GM23338 (cell line): Measurements from ENCODE around the gene DNAJC22. TPM values are rescaled to one million over a fixed set of nuclear protein-coding genes. Genes with fewer than 3 reads are reported as not detected.

Experiments used
- ATAC-seq: fragments of 200-7000 bp; cut with Tn5 transposase; 3 replicates; pipeline ENCODE4 v1.9.1; 2020
- DNase-seq: peaks from one replicate; pipeline ENCODE4 v3.0.0-alpha.2; 2015; ENCODE audit warnings: low spot score
- H2AFZ ChIP-seq: fragments of 200-600 bp; sonication (generic); 2 replicates; pipeline ENCODE4 v1.8.0; 2016; ENCODE audit warnings: antibody characterized with exemption, mild to moderate bottlenecking, moderate library complexity
- H3F3A ChIP-seq: fragments of 200-600 bp; sonication (generic); replicated peaks from 2 replicates; pipeline ENCODE4 v1.8.0; 2017; ENCODE audit warnings: antibody characterized with exemption, mixed run types, low read depth
- H3K27ac ChIP-seq: fragments of 200-600 bp; sonication (generic); 2 replicates; pipeline ENCODE4 v1.6.1; 2016; ENCODE audit warnings: low read depth
- H3K27me3 ChIP-seq: fragments of 200-600 bp; sonication (generic); 2 replicates; pipeline ENCODE4 v1.8.0; 2016; ENCODE audit warnings: mild to moderate bottlenecking, mixed run types, moderate library complexity; ENCODE audit not compliant: insufficient read depth
- H3K36me3 ChIP-seq: fragments of 200-600 bp; sonication (generic); 2 replicates; pipeline ENCODE4 v1.8.0; 2016; ENCODE audit warnings: mild to moderate bottlenecking; ENCODE audit not compliant: insufficient read depth
- H3K4me1 ChIP-seq: fragments of 200-600 bp; sonication (generic); 2 replicates; pipeline ENCODE4 v1.8.0; 2016; ENCODE audit warnings: mild to moderate bottlenecking, moderate library complexity; ENCODE audit not compliant: insufficient read depth
- H3K4me2 ChIP-seq: fragments of 200-600 bp; sonication (generic); 2 replicates; pipeline ENCODE4 v1.7.1; 2017; ENCODE audit warnings: mixed run types
- H3K4me3 ChIP-seq: fragments of 200-600 bp; sonication (generic); 2 replicates; pipeline ENCODE4 v1.6.1; 2016; ENCODE audit warnings: mixed run types
- H3K79me2 ChIP-seq: fragments of 200-600 bp; sonication (generic); replicated peaks from 2 replicates; pipeline ENCODE4 v1.8.0; 2017; ENCODE audit warnings: mild to moderate bottlenecking; ENCODE audit not compliant: insufficient read depth
- H3K9me2 ChIP-seq: fragments of 200-600 bp; sonication (generic); 2 replicates; pipeline ENCODE4 v1.8.0; 2017; ENCODE audit not compliant: insufficient read depth
- H4K20me1 ChIP-seq: fragments of 200-600 bp; sonication (generic); replicated peaks from 2 replicates; pipeline ENCODE4 v1.8.0; 2017; ENCODE audit warnings: mild to moderate bottlenecking; ENCODE audit not compliant: insufficient read depth
- H3K27ac Mint-ChIP-seq: 2 replicates; pipeline ENCODE4 v1.8.0; 2020; ENCODE audit warnings: inconsistent platforms, mild to moderate bottlenecking, moderate library complexity, mixed read lengths
- H3K27me3 Mint-ChIP-seq: 3 replicates; pipeline ENCODE4 v1.8.0; 2022; ENCODE audit warnings: low read depth, mild to moderate bottlenecking, moderate library complexity, mixed read lengths, inconsistent platforms; ENCODE audit not compliant: insufficient read depth, poor library complexity
- H3K36me3 Mint-ChIP-seq: 3 replicates; pipeline ENCODE4 v1.8.0; 2021; ENCODE audit warnings: low read depth, mild to moderate bottlenecking, inconsistent platforms, moderate library complexity, mixed read lengths
- H3K4me1 Mint-ChIP-seq: 3 replicates; pipeline ENCODE4 v1.8.0; 2020; ENCODE audit warnings: mild to moderate bottlenecking, inconsistent platforms, mixed read lengths
- H3K4me3 Mint-ChIP-seq: 3 replicates; pipeline ENCODE4 v1.8.0; 2021; ENCODE audit warnings: moderate library complexity, mild to moderate bottlenecking, inconsistent platforms, mixed read lengths
- H3K9me3 Mint-ChIP-seq: 3 replicates; pipeline ENCODE4 v1.8.0; 2020; ENCODE audit warnings: moderate library complexity, mild to moderate bottlenecking, inconsistent platforms, mixed read lengths
- CREB1 ChIP-seq: fragments of 250-450 bp; sonication (Bioruptor Pico); IDR thresholded peaks from 2 replicates; pipeline ENCODE4 v1.5.0; 2020; ENCODE audit warnings: low read depth, mild to moderate bottlenecking, moderate library complexity
- EZH2 ChIP-seq: fragments of 200-600 bp; sonication (generic); IDR thresholded peaks from one replicate; pipeline ENCODE4 v1.8.0; 2017; ENCODE audit warnings: antibody characterized with exemption, mild to moderate bottlenecking, low read depth; ENCODE audit not compliant: unreplicated experiment
- EZH2phosphoT487 ChIP-seq: fragments of 200-600 bp; sonication (generic); IDR thresholded peaks from one replicate; pipeline ENCODE4 v1.8.1; 2018; ENCODE audit warnings: antibody characterized with exemption; ENCODE audit not compliant: unreplicated experiment
- JUNB ChIP-seq: IDR thresholded peaks from one replicate; pipeline ENCODE4 v1.6.1; 2016; ENCODE audit warnings: antibody characterized with exemption; ENCODE audit not compliant: unreplicated experiment
- NANOG ChIP-seq: IDR thresholded peaks from 2 replicates; pipeline ENCODE4 v1.6.1; 2016; ENCODE audit warnings: antibody characterized with exemption, borderline replicate concordance
- POLR2AphosphoS5 ChIP-seq: IDR thresholded peaks from 2 replicates; pipeline ENCODE4 v1.6.1; 2016; ENCODE audit warnings: antibody characterized with exemption, low read depth
- STAT1 ChIP-seq: IDR thresholded peaks from one replicate; pipeline ENCODE4 v1.6.1; 2016; ENCODE audit warnings: antibody characterized with exemption; ENCODE audit not compliant: unreplicated experiment
- ZNF114 ChIP-seq: fragments of 250-450 bp; sonication (Bioruptor Pico); IDR thresholded peaks from 2 replicates; pipeline ENCODE4 v1.5.0; 2020; ENCODE audit warnings: mild to moderate bottlenecking, moderate library complexity
- ZNF331 ChIP-seq: fragments of 250-450 bp; sonication (Bioruptor Pico); IDR thresholded peaks from 2 replicates; pipeline ENCODE4 v1.5.0; 2020; ENCODE audit warnings: low read depth, mild to moderate bottlenecking, moderate library complexity
- polyA plus RNA-seq: library from polyadenylated mRNA; unstranded; fragments of >200 nt; fragmentation: Nextera tagmentation; extraction: Ambion mirVana; gene quantifications from 2 replicates; pipeline ENCODE4 v1.2.1, GENCODE V29; 2016
- total RNA-seq: library from RNA; depleted of rRNA; stranded (reverse); fragments of >200 nt; shearing (Covaris generic); gene quantifications from 2 replicates; pipeline ENCODE4 v1.2.3, GENCODE V29; 2014
- TF ChIP-seq, protein P1 (sequence below), 2 experiments: fragments of 200-600 bp in 1 of 2; sonication (generic) in 1 of 2; conservative IDR thresholded peaks; 2 replicates each; pipeline versions ENCODE4 v1.5.1 to v1.6.1; 2016 to 2017; ENCODE audit warnings: antibody characterized with exemption in 2 of 2, low read depth in 2 of 2, mild to moderate bottlenecking in 2 of 2, moderate library complexity in 1 of 2
- TF ChIP-seq, protein P2 (sequence below): IDR thresholded peaks from 2 replicates; pipeline ENCODE4 v1.6.1; 2016; ENCODE audit warnings: antibody characterized with exemption
- TF ChIP-seq, protein P3 (sequence below): fragments of 250-450 bp; sonication (Bioruptor Pico); IDR thresholded peaks from 2 replicates; pipeline ENCODE4 v1.5.0; 2020; ENCODE audit warnings: mild to moderate bottlenecking, moderate library complexity
- TF ChIP-seq, protein P4 (sequence below): IDR thresholded peaks from one replicate; pipeline ENCODE4 v1.6.1; 2018; ENCODE audit warnings: antibody characterized with exemption; ENCODE audit not compliant: unreplicated experiment

Gene DNAJC22
- total and polyA plus RNA-seq, 2 experiments from 2014 or later: 0.10 TPM; not detected in 1

DNA sequence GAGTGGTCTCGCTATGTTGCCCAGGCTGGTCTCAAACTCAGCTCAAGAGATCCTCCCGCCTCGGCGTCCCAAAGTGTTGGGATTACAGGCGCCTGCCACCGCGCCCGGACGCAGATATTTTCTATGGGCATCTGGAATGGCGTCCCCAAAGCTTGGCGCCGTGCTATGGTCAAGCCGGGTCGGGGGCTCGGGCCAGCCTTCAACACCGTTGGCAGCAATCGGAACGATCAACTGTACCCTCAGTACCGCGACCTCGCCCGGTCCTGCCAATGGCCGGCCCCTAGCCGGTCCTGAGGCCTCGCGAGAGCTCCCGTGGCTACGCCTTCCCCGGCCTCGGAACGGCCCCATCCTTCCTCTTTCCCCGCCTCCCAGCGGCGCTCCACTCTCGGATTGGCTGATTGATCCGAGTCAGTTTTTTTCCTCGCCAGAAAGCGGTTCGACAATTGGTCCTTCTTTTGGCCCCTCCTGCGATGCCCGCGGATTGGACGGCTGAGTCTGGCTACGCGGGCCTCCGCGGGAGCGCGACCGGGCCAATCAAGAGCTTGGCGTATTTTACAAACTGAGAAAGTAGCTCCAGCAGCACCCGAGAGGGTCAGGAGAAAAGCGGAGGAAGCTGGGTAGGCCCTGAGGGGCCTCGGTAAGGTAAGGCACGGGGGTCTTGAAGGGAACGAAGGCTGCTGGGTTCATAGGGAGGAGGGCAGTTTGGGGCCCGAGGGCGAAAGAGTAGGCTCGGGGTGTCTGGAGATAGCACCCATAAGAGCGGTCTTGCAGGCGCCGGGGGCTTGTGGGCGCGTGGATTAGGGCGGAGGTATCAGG is 23.8 kb upstream of the DNAJC22 start, which contains the start of gene TROAP:
TSS of gene TROAP (plus strand) at position 548 of the 816 bp plus-strand sequence. CDS start 354 bp downstream, outside the sequence.
- 0 out of 2 replicates have a peak, but pooled peaks cover 9% of the 10 kb centered on the region for H3K27me3 ChIP-seq
- peak within 1 kb of the TSS; percentile 66 for H3K4me3 ChIP-seq
- H4K20me1 ChIP-seq: no peaks in the 10 kb centered on the region
- peak within 1 kb of the TSS; percentile 98 for H3K27ac Mint-ChIP-seq
- peaks cover 11% of the 10 kb centered on the region for H3K4me1 Mint-ChIP-seq
- no peak within 1 kb of the TSS for H3K27ac ChIP-seq
- H3F3A ChIP-seq: no peaks in the 10 kb centered on the region; the same call in 1 of the 2 replicates
- peak within 1 kb of the TSS; percentile 97 for H3K4me2 ChIP-seq
- H3K36me3 ChIP-seq: peaks cover 17% of the 10 kb centered on the region; the same call in 1 of the 2 replicates
- H3K79me2 ChIP-seq: peaks cover 6% of the 10 kb centered on the region; the same call in 1 of the 2 replicates
- peak within 1 kb of the TSS; percentile 78 for H2AFZ ChIP-seq
- H3K9me3 Mint-ChIP-seq: no peaks in the 10 kb centered on the region
- H3K4me1 ChIP-seq: peaks cover 11% of the 10 kb centered on the region; the same call in 1 of the 2 replicates
- H3K9me2 ChIP-seq: no peaks in the 10 kb centered on the region
- TF ChIP-seq, protein P1, sequence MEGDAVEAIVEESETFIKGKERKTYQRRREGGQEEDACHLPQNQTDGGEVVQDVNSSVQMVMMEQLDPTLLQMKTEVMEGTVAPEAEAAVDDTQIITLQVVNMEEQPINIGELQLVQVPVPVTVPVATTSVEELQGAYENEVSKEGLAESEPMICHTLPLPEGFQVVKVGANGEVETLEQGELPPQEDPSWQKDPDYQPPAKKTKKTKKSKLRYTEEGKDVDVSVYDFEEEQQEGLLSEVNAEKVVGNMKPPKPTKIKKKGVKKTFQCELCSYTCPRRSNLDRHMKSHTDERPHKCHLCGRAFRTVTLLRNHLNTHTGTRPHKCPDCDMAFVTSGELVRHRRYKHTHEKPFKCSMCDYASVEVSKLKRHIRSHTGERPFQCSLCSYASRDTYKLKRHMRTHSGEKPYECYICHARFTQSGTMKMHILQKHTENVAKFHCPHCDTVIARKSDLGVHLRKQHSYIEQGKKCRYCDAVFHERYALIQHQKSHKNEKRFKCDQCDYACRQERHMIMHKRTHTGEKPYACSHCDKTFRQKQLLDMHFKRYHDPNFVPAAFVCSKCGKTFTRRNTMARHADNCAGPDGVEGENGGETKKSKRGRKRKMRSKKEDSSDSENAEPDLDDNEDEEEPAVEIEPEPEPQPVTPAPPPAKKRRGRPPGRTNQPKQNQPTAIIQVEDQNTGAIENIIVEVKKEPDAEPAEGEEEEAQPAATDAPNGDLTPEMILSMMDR (conservative IDR thresholded peaks at IDR 0.05; ENCODE audit: low read depth in 2 of 2): no peak
- TF ChIP-seq, protein P2, sequence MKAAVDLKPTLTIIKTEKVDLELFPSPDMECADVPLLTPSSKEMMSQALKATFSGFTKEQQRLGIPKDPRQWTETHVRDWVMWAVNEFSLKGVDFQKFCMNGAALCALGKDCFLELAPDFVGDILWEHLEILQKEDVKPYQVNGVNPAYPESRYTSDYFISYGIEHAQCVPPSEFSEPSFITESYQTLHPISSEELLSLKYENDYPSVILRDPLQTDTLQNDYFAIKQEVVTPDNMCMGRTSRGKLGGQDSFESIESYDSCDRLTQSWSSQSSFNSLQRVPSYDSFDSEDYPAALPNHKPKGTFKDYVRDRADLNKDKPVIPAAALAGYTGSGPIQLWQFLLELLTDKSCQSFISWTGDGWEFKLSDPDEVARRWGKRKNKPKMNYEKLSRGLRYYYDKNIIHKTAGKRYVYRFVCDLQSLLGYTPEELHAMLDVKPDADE: 0 out of 2 replicates have a peak, but pooled peaks have one; percentile 30
- TF ChIP-seq POLR2AphosphoS5: peak; percentile 87
- TF ChIP-seq ZNF331 (CRISPR knock-in tag): no peak
- TF ChIP-seq NANOG: no peak
- TF ChIP-seq JUNB: no peak
- TF ChIP-seq EZH2phosphoT487: no peak
- TF ChIP-seq, protein P3, sequence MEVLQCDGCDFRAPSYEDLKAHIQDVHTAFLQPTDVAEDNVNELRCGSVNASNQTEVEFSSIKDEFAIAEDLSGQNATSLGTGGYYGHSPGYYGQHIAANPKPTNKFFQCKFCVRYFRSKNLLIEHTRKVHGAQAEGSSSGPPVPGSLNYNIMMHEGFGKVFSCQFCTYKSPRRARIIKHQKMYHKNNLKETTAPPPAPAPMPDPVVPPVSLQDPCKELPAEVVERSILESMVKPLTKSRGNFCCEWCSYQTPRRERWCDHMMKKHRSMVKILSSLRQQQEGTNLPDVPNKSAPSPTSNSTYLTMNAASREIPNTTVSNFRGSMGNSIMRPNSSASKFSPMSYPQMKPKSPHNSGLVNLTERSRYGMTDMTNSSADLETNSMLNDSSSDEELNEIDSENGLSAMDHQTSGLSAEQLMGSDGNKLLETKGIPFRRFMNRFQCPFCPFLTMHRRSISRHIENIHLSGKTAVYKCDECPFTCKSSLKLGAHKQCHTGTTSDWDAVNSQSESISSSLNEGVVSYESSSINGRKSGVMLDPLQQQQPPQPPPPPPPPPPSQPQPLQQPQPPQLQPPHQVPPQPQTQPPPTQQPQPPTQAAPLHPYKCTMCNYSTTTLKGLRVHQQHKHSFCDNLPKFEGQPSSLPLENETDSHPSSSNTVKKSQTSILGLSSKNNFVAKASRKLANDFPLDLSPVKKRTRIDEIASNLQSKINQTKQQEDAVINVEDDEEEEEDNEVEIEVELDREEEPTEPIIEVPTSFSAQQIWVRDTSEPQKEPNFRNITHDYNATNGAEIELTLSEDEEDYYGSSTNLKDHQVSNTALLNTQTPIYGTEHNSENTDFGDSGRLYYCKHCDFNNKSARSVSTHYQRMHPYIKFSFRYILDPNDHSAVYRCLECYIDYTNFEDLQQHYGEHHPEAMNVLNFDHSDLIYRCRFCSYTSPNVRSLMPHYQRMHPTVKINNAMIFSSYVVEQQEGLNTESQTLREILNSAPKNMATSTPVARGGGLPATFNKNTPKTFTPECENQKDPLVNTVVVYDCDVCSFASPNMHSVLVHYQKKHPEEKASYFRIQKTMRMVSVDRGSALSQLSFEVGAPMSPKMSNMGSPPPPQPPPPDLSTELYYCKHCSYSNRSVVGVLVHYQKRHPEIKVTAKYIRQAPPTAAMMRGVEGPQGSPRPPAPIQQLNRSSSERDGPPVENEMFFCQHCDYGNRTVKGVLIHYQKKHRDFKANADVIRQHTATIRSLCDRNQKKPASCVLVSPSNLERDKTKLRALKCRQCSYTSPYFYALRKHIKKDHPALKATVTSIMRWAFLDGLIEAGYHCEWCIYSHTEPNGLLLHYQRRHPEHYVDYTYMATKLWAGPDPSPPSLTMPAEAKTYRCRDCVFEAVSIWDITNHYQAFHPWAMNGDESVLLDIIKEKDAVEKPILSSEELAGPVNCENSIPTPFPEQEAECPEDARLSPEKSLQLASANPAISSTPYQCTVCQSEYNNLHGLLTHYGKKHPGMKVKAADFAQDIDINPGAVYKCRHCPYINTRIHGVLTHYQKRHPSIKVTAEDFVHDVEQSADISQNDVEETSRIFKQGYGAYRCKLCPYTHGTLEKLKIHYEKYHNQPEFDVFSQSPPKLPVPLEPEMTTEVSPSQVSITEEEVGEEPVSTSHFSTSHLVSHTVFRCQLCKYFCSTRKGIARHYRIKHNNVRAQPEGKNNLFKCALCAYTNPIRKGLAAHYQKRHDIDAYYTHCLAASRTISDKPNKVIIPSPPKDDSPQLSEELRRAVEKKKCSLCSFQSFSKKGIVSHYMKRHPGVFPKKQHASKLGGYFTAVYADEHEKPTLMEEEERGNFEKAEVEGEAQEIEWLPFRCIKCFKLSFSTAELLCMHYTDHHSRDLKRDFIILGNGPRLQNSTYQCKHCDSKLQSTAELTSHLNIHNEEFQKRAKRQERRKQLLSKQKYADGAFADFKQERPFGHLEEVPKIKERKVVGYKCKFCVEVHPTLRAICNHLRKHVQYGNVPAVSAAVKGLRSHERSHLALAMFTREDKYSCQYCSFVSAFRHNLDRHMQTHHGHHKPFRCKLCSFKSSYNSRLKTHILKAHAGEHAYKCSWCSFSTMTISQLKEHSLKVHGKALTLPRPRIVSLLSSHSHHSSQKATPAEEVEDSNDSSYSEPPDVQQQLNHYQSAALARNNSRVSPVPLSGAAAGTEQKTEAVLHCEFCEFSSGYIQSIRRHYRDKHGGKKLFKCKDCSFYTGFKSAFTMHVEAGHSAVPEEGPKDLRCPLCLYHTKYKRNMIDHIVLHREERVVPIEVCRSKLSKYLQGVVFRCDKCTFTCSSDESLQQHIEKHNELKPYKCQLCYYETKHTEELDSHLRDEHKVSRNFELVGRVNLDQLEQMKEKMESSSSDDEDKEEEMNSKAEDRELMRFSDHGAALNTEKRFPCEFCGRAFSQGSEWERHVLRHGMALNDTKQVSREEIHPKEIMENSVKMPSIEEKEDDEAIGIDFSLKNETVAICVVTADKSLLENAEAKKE (CRISPR knock-in tag): no peak
- TF ChIP-seq, protein P4, sequence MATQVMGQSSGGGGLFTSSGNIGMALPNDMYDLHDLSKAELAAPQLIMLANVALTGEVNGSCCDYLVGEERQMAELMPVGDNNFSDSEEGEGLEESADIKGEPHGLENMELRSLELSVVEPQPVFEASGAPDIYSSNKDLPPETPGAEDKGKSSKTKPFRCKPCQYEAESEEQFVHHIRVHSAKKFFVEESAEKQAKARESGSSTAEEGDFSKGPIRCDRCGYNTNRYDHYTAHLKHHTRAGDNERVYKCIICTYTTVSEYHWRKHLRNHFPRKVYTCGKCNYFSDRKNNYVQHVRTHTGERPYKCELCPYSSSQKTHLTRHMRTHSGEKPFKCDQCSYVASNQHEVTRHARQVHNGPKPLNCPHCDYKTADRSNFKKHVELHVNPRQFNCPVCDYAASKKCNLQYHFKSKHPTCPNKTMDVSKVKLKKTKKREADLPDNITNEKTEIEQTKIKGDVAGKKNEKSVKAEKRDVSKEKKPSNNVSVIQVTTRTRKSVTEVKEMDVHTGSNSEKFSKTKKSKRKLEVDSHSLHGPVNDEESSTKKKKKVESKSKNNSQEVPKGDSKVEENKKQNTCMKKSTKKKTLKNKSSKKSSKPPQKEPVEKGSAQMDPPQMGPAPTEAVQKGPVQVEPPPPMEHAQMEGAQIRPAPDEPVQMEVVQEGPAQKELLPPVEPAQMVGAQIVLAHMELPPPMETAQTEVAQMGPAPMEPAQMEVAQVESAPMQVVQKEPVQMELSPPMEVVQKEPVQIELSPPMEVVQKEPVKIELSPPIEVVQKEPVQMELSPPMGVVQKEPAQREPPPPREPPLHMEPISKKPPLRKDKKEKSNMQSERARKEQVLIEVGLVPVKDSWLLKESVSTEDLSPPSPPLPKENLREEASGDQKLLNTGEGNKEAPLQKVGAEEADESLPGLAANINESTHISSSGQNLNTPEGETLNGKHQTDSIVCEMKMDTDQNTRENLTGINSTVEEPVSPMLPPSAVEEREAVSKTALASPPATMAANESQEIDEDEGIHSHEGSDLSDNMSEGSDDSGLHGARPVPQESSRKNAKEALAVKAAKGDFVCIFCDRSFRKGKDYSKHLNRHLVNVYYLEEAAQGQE: no peak
- TF ChIP-seq CREB1: peak; percentile 81
- no peak for TF ChIP-seq EZH2
- TF ChIP-seq STAT1: no peak
- no peak for TF ChIP-seq ZNF114
- peak within 1 kb of the TSS; percentile 100 for H3K4me3 Mint-ChIP-seq
- H3K27me3 Mint-ChIP-seq: peaks cover 6% of the 10 kb centered on the region
- DNase-seq: peak; percentile 99
- peak; percentile 98 for ATAC-seq
- H3K36me3 Mint-ChIP-seq: peaks cover 34% of the 10 kb centered on the region
